HG02885 (cell line): ENCODE data around the gene JARID2.

ENCODE experiments used
- ATAC-seq: cut with Tn5 transposase; IDR thresholded peaks from one replicate; pipeline ENCODE4 v1.9.1; 2021; ENCODE audit warnings: mild to moderate bottlenecking; ENCODE audit not compliant: unreplicated experiment, poor library complexity

The JARID2 gene

DNA sequence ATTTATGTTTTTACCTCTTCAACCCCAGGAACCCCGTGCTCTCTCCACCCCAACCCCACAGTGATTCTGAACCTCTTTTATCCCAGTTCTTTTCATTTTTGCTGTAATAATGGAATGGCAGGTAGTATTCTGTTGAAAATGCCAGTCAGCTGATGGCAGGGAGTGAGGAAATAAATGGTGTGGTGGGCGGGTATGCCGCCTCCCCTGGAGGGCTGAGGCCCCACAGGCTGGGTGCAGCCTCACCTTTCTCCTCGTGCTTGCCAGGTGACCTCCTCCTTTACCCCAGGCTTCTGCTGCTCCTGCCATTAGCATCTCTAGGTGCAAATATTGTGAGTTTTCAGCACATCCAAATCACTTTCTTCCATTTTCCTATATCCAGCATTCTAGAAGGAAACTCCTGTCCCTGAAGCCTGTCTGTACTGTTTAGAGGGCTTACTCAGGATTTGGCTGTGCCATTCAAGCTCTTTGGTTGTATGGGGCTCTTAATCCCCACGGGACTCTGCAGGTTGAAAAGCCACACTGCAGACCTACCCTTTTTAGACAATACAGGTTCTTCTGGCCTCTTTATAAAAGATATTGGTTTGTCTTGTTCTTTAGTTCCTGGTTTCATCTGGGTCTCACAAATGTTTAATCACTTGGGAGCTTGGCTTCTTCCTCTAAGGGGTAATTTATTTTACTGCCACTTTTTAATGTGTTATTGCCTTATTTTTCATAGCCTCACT, 201.8 kb downstream of the JARID2 start:
- ATAC-seq, result no peak

DNA sequence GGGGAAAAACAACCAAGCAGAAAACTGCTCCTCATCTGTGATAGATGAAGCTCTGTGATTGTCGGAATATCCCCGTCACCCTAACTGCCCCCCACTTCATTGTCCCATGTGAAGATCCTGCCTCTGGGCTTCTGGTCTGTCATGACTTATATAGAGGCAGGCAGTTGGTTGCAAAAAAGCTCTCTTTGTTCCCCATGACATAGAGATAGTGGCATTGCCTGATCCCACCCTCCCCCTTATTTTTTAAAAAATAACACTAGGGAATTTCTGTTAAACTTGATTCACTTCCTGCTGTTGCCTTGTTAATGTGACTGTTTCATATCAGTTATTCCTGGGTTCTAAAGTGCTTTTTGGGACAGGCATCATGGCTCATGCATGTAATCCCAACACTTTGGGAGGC, 203.1 kb downstream of the JARID2 start:
- ATAC-seq, result no peak

DNA sequence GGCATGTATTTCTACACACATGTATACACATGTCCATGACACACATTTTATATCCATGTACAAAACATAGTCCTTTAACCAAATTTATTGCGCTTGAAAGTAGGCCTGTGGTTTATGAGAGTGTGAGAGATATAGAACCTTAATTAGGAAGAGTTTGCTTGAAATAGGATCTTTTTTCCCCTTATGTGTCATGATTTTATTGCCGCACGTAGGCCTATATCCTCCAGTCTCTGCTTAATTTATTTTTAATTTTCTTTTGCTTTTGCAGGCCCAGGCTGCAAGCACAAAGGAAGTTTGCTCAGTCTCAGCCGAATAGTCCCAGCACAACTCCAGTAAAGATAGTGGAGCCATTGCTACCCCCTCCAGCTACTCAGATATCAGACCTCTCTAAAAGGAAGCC, 205.9 kb downstream of the JARID2 start:
- no peak for ATAC-seq

DNA sequence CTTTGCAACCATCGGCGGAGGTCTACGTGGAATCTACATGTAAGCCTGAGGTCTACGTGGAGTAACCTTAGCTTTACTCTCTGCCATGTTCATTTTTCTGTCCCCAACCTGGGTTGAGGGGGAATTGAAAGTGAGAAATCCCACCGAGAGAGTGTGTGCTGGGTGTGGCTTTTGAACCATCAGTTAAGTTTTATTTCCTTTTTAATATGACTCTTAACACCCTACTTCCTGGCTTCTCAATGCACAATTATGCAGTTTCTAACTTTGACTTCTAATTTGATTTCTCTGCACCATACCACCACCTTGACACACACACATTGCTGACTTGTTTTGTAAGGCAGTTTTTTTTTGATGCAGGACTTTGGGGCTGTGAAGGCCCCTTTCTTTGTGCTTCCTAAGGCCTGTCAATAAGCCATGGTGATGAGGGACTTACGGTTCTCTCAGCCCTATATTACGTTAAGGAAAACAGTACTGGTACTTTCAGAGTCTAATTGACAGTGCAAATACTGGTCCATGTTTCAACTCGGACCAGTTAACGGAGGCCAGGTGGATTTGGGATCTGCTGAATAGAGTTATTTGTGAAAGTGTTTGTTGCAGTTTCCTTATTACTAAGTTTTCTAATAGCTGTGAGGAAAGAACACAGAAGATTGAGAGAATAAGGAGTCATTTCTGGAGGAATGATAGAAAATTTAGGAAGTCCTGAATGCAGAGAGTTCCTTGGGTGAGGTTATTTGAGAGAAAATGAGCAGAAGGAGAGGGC, 206.5 kb downstream of the JARID2 start:
- ATAC-seq, result no peak

DNA sequence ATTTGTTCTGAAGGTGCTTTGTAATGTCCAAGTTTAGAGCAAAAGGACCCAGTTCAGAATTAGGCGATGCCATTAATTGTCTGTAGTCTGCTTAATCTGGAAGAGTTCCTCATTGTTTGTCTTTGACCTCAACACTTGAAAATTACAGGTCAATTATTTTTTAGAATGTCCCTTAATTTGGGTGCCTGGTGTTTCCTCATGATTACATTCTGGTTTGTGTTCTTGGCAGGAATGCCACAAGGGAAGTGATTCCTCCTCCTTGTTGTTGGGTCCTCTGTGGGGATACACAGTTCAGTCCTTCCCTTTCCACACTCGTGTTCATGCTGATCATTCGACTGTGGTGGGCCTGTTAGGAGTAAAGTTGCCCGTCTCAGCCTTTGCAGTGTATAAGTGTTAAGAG, 207.3 kb downstream of the JARID2 start:
- ATAC-seq, result no peak

DNA sequence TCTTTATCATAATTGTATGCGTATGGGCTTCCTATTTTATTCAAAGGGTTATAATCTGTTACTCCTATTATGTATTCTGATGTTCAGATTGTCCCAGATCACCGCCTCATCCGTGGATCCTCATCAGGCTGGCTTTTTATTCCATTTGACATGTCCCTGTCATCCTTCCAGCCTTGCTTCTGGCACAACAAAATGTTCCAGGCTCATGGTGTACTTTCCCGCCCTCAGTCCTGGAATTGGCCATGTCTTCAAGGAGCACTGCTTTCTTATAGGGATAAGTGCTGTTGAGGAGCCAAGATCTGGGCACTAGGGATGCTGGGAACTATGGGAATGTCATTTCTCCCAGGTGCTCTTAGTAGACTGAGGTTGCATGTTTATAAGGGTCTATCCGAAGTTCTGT, 207.8 kb downstream of the JARID2 start:
- no peak for ATAC-seq

DNA sequence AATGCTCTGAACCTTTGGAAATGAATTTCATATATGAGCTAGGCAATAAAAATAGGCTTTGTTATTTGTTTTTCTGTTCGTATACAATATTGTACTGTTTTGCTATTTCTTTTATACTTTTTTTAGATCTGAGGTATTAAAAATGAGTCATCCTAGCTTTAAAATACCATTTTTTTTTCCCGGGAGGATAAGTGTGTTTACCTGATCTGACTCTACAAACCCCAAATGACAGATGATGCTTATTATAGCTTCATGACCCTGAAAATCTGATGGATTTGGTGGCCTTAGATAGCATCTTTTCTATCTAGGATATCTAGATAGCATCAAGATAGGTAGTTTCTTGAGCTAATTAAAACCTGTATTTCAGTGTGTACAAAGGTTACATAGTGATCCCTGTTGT, 210.6 kb downstream of the JARID2 start:
- no peak for ATAC-seq

DNA sequence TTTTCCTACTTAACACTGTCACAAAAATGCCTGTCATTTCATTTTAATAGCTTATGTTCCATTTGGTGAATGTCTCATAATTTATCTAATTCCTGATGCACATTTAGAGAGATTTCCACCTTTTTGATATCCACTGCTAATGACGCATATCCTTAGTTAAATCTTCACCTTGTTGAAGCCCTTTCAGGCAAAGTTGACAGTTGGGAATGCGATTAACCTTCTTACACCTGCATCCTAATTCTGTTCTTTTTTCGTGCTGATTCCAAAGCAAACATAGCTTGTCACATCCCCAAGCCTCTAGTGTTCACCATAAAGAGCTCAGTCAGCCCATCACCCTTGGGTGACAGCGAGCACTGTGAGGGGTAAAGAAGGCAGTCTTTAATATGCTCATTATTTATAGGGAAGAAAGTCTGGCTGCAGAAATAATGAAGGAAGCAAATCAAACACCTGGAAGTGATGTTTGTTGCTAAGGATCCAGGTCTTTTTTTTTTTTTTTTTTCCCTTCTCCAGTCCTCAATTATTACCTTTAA, 211.3 kb downstream of the JARID2 start:
- no peak for ATAC-seq

DNA sequence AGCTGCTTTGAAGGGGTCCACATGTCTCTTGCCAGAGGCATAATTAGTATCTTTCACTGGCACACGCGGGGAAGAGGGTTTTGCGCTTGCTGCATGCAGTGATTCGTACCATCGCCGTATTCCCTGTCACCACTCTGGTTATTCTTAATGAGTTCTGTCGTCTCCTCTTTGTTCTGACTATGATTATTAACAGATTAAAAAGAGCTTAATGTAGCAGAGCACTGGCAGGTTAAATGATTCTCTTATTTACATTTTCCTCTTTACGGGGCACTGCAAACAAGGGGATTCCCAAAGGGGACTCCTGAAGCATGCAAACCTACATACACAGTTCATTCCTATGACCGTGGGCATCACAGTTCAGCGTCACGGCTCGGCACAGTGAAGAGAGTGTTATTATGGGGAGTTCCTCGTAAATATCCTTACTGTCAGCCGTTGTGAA, 212.2 kb downstream of the JARID2 start:
- no peak for ATAC-seq

DNA sequence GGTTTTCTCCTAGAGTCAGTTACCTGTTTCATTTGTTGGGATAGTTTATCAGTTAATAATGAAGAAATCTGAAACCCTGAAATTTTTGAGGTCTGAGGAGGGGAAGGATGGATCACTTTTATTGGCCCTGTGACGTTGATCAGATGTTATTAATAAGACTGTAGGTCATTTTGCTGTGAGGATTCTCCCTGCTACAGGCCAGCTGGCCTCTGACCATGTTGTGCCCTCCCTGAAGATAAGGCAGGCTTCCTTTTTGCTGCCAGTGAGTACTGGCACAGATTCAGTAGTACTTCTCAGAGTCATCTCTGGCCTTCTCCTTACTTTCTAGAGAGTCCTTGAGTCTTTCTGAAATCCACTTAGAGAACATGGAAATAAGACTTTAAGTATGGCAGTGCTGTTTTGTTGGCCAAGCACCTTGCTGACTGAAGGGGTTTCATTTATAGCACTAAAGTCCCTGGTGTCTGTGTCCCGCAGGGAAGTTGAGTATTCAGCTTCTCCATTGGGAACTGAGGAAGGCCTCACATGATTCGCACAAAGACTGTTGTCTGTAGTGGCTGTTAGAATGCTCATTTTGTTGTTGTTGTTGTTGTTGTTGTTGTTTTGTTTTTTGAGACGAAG, 214.3 kb downstream of the JARID2 start:
- no peak for ATAC-seq

DNA sequence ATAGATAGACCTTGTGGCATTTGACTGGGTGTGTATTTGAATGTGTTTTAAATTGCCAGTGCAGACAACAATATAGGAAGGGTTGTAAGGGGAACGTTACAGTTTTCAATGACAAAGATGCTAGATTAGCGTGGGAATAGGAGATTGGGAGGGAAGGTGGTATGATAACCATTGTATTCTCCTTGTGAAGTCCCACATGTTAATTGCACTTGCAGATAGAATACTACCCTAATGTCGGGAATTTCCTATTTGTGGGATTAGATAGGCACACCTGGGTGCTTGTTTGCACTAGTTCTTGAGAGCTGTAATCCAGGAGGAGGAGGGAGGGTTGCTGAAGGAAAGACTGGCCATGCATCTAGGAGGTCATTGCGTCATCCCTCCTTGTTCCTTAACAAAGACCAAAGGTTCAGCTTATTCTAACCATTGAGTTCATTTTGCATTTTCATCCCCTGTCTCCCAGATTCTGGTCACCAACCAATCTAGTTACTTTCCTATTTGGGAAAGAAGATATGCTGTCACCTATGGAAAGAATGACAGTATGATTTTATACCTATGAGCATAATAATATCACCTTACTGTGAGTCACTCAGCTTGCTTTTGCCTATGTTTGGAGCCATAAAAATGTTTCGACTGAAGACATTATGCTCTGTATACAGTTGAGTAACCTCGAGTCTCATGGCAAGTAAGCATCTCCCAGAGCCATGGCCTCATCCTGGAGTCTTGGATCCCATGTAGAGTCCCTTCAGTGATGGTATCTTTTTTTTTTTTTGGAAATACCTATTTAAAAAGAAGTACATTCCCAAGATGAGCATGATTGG, 215.5 kb downstream of the JARID2 start:
- no peak for ATAC-seq

DNA sequence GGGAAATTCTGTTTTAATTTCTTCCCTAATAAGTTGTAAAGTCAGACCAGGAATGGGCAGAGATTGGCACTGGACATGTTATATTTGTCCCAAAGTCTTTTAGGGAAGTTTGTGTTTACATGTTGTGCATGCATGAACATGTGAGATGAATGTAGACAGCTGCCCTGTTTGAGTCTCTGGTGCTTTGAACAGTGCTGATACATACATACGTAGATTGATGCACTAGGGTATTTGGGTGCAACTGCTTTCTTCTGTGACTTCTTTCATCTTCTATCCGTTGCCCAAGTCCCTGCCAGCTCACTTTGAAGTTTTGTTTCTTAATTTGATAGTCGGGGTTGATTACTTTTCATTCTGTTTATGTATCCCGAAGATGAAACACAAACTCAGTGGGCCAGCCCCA, 216.4 kb downstream of the JARID2 start:
- ATAC-seq, result no peak

DNA sequence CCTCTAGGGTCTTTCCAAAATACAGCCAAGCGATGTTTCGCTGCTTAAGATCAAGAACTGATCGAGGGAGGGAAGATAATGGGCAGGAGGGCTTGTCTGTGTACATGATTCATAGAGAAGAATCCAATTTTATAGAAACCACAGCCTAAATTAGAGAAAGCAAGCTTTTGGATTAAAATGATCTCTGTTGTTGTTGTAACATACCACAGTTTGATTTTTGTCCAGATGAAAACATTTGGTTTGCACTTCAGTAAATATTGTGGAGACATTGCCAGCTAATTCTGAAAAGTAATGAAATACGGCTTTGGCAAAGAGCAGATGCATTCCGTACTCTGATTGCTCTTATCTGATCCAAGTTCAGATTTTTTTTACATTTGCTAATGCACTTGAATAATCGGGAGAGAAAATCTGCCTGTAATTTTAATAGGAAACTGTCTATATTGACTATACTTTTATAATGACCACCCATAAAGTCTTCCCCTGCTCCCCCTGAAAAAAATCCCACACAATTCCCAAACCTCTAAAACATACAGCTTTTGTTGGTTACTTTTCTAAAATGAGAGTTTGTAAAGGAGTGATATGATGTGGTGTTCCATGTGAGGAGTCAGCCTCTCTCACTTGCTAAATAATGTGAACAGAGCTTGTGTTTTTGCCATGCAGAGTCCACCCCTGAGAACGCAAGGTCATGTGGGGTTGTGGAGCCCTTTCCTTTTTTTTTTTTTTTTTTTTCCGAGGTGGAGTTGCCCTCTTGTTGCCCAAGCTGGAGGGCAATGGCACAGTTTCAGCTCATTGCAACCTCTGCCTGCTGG, 217.1 kb downstream of the JARID2 start:
- ATAC-seq, result no peak

DNA sequence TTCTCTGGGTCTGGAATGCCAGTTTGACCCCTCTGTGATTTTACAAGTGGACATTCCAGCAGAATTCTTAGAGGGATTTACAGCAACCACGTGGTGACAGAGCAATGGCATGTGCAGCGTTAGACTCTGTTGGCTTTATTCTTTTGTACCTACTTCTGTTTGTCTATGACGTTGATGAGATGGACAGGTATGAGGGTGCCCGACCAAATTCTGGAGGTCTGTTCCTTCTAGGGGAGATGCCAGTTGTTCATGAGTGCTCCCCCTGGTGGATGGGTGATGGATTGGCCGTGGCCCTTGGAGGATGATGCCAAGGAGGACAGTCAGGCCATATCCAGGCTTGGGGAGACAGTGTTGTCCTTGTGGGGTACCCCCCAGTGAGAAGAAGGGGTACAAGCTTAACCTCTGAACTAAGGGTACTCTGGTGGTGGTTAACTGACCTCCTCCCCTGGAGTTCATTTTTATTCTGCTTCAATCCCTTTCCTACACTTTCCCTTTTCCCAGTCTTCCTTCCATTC, 218.4 kb downstream of the JARID2 start:
- no peak for ATAC-seq

DNA sequence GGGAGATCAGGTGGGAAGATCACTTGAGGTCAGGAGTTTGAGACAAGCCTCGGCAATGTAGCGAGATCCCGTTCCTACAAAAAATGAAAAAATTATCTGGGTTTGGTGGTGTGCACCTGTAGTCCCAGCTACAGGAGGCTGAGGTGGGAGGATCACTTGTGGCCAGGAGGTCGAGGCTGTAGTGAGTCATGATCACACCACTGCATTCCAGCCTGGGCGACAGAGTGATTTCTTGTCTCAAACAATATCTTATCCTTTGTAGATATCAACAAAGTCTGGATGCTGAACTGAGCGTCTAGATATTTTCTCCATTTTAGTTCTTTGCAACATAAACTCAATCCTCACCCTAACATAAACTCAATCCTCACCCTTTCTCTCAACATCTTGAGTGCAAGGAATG, 219.3 kb downstream of the JARID2 start:
- ATAC-seq, result no peak

DNA sequence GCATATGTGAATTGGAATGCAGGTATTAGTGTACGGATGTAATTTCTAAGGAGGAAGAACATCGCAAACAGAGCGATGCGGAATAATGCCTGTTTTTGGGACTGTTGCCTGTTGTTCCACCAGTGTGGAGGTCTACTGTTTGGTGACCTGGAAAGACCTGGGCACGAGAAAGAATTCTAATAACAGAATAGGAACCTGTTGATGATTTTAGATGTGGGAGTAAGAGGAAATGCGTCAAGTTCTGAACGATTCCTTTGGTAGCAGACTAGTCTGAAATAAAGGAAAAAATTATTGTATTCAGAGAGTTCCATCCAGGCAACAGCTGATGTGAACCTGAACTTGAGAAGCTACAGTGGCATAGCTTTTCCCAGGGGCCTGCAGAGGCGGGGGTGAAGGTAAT, 224.9 kb downstream of the JARID2 start:
- no peak for ATAC-seq

DNA sequence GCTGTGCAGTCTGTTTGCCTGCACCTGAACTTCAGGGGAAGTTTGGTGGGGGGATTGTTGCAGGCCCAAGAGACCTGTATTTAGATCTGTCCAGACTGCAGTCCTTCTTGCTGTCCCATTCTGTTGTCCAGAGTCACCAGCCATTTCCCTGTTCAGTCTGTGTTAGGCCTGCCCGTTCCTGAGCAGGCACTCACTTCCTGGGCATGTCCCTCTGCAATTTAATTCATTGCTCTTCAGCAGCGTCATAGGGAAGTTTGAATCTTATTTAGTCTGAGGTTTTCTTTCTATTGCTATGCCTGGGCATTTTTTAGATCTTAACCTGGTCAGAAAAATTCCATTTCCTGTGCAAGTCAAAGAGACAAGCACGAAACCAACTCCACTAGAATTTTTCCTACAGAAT, 226.8 kb downstream of the JARID2 start:
- ATAC-seq, result no peak

DNA sequence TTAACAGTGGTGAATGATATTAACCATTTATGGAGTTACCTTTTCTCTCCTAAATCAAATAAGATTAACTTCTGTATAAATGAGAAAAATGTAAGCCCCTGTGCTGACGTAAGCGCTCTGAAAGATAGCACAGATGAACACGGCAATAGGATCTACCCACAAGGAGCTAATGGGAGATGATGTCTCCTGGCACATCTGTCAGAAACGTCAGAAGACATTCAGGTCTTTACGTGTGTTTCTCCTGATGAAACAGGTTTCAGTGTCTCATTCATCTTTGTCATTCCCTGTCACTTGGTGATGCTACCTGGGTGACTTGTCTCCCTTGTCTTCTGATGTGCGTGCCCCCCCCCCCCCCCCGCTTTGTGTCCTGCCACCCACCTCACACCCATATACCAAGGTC, 227.3 kb downstream of the JARID2 start:
- ATAC-seq, result no peak

DNA sequence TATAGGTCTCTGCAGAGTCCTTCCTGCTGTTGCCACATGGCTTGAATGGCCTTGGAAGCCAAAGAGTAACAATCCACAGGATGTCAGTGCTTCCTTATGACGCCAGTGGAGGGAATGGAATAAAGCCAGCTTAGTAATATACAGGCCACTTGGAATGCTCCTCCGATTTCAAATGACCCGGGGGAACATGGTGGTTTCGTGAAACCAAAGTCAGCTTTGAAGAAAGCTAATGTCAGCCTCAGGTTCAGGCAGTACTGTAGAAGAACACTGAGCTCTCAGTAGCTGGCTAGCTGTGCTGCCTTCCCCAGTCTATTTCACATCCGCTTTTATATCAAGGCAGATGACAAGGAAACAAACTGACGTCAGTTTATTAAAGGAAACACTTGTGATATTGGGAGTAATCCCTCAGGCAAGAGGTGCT, 227.9 kb downstream of the JARID2 start:
- ATAC-seq, result no peak
